ENCODE measurements around the gene EXOC1. TPM values are rescaled to one million over a fixed set of nuclear protein-coding genes. Genes with fewer than 3 reads are reported as not detected.

EXOC1 gene, protein sequence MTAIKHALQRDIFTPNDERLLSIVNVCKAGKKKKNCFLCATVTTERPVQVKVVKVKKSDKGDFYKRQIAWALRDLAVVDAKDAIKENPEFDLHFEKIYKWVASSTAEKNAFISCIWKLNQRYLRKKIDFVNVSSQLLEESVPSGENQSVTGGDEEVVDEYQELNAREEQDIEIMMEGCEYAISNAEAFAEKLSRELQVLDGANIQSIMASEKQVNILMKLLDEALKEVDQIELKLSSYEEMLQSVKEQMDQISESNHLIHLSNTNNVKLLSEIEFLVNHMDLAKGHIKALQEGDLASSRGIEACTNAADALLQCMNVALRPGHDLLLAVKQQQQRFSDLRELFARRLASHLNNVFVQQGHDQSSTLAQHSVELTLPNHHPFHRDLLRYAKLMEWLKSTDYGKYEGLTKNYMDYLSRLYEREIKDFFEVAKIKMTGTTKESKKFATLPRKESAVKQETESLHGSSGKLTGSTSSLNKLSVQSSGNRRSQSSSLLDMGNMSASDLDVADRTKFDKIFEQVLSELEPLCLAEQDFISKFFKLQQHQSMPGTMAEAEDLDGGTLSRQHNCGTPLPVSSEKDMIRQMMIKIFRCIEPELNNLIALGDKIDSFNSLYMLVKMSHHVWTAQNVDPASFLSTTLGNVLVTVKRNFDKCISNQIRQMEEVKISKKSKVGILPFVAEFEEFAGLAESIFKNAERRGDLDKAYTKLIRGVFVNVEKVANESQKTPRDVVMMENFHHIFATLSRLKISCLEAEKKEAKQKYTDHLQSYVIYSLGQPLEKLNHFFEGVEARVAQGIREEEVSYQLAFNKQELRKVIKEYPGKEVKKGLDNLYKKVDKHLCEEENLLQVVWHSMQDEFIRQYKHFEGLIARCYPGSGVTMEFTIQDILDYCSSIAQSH
- total RNA-seq, result 17.8 and 24.5 TPM in 2 replicates

DNA sequence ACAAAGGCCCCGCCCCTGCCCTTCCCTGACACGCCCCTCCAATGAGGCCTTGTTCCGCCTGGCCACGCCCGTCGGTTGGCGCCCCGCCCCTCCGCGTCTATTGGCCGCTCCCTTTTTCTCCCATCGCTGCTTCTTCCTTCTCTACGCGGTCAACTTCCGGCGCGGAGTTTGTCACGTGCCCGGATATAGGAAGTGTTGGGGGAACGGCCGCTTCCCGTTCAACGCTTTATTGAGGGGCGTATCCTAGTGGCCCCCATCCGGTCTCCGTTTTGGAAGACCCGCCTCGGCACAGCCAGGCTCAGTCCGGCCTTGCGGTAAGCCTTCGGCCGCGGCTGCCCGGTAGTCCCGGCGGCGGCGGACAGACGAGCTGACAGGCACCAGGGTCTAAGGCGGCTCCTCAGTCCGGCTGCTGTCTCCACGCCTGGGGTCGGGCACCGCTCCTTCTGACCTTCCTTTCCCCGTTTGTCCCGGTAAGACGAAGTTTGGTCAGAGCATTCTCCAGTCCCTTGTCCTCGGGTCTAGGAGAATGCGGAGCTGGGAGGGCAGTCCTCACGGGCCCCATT, at the start of gene EXOC1:
Gene EXOC1 (plus strand): TSS at position 165 of the 563 bp plus-strand sequence. CDS start 4,676 bp downstream, outside the sequence.

GRCh38 chr4:55819634-55820033, 33.8 kb upstream of the EXOC1 start, which contains the start of gene EXOC1L:
TSS of gene EXOC1L (plus strand) at chr4:55819790. CDS start at chr4:55820027, 237 bp downstream.

DNA sequence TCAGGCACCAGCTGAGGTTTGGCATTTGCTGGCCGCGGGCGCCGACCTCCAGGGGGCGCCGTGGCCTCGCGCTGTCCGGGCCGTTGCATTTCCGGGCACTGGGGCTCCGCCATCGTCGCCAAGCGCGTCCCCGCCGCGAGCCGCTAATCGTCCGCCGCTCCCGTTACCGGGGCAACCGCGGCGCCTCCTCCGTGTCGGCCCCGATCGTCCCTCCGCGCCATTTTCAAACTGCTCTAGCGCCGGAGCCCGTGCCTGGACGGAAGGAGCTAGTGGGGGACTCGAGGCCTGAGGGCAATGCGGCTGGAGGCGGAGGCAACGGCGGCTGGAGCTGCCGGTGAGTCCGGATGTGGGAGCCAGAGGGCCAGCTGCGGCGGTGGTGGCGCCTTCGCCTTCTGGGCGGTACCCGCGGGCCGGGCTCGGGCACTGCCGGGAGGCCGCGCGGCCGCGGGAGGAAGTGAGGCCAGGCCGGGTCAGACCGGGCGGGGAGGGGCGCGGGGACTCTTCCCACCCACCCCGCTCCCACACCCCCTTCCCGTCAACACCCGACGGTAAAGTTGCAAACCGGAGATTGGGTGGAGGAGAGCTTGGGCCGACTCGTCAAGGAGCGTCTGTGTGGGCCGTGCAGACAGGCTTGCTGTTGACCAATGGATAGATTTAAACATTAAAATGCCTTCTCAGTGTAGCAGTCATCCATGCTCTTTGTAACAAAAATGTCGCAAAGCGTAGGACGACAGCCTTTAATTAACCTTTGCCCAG, 95.5 kb downstream of the EXOC1 start, which contains the start of gene CEP135:
Gene CEP135 (plus strand): TSS at position 220 of the 756 bp plus-strand sequence. CDS start 3,186 bp downstream, outside the sequence.

Other genes starting within 250 kb of the EXOC1 start
- gene NMU, start 217.3 kb upstream of the EXOC1 start, total RNA-seq, result 0.78 and 3.8 TPM in 2 replicates
- not detected in 2 replicates for gene EXOC1L, start 33.9 kb upstream of the EXOC1 start, total RNA-seq
- gene CEP135, start 95.3 kb downstream of the EXOC1 start, total RNA-seq, result 2.1 and 4.3 TPM in 2 replicates